Stomach (tissue), 4 donors: ENCODE data around the gene CEP295NL.

Experiments used
- CTCF ChIP-seq, 7 experiments: fragments of 450-650 bp in 4 of 7; fragments of 200-600 bp in 3 of 7; sonication (generic) in 3 of 7; IDR thresholded peaks; one replicate each; pipeline ENCODE4 v1.5.1; 2016 to 2019; ENCODE audit warnings: antibody characterized with exemption in 7 of 7, control low read depth in 2 of 7, mild to moderate bottlenecking in 1 of 7
- POLR2A ChIP-seq, 4 donors: fragments of 450-650 bp; IDR thresholded peaks; one replicate each; pipeline ENCODE4 v1.6.1; 2016; ENCODE audit warnings: antibody characterized with exemption in 4 of 4, control low read depth in 2 of 4, mild to moderate bottlenecking in 1 of 4, moderate library complexity in 1 of 4
- POLR2AphosphoS5 ChIP-seq, 3 donors: sonication (generic); formaldehyde crosslinking; IDR thresholded peaks; one replicate each; pipeline ENCODE4 v1.6.1; 2016; ENCODE audit warnings: antibody characterized with exemption in 3 of 3

GRCh38 chr17:78915872-78916632 is 13.1 kb upstream of the CEP295NL start:
- TF ChIP-seq CTCF (IDR thresholded peaks at IDR 0.05) (no peak), POLR2A (IDR thresholded peaks at IDR 0.05) (no peak), POLR2AphosphoS5 (IDR thresholded peaks at IDR 0.05) (peak in 1 of 3 donors; percentile 17)
